Muscle layer of colon (tissue), 2 donors: ENCODE data around the gene SHISAL2A.

ENCODE experiments used
- H3K27ac ChIP-seq: one replicate; pipeline ENCODE4 v1.7.0; 2013; ENCODE audit warnings: low read depth, mild to moderate bottlenecking, low read length, moderate library complexity
- H3K27me3 ChIP-seq, 2 donors: one replicate each; pipeline ENCODE4 v1.7.0; 2013; ENCODE audit warnings: low read length in 2 of 2, mild to moderate bottlenecking in 2 of 2; ENCODE audit not compliant: insufficient read depth in 2 of 2, control insufficient read depth in 1 of 2
- H3K36me3 ChIP-seq: one replicate; pipeline ENCODE4 v1.7.0; 2013; ENCODE audit warnings: mild to moderate bottlenecking, low read length; ENCODE audit not compliant: insufficient read depth
- H3K4me1 ChIP-seq: one replicate; pipeline ENCODE4 v1.7.0; 2013; ENCODE audit warnings: mild to moderate bottlenecking, low read length; ENCODE audit not compliant: insufficient read depth
- H3K4me3 ChIP-seq, 2 donors: one replicate each; pipeline ENCODE4 v1.7.0; 2013; ENCODE audit warnings: low read length in 2 of 2, low read depth in 1 of 2, mild to moderate bottlenecking in 1 of 2, moderate library complexity in 1 of 2
- H3K9ac ChIP-seq: one replicate; pipeline ENCODE4 v1.7.0; 2013; ENCODE audit warnings: low read length
- H3K9me3 ChIP-seq: one replicate; pipeline ENCODE4 v1.7.0; 2013; ENCODE audit warnings: mild to moderate bottlenecking, low read length
- donor health status: abdominal sarcoma.
- donor health status: Adenocarcinoma of cecum.

The SHISAL2A gene

DNA sequence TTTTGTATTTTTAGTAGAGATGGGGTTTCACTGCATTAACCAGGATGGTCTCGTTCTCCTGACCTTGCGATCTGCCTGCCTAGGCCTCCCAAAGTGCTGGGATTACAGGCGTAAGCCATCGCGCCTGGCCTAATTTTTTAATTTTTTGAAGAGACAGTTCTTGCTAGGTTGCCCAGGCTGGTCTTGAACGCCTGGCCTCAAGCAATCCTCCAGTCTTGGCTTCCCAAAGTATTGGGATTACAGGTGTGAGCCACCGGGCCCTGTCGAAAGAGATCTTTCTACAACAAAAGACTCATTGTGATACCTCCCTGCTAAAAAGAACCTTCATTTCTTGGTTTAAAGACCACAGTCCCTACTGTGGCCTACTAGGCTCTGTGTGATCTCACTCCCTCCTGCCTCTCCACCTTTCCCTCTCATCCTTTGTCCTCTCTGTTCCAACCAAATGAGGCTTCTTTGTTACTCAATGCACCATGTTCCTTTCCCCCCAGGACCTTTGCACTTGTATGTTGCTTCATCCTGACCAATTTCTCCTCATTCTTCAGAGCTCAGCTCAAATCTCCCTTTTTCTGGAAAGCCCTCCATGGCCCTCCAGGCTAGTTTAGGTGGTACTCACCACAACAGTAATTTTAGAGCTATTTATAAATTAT lies 32.3 kb upstream of the SHISAL2A start:
- H3K27me3 ChIP-seq = no peaks in the 10 kb centered on the region
- no peak overlapping the region for H3K4me3 ChIP-seq
- H3K9ac ChIP-seq = no peak overlapping the region
- no peak overlapping the region for H3K27ac ChIP-seq
- peaks cover 25% of the 10 kb centered on the region for H3K4me1 ChIP-seq
- H3K9me3 ChIP-seq = no peaks in the 10 kb centered on the region
- H3K36me3 ChIP-seq = no peaks in the 10 kb centered on the region

DNA sequence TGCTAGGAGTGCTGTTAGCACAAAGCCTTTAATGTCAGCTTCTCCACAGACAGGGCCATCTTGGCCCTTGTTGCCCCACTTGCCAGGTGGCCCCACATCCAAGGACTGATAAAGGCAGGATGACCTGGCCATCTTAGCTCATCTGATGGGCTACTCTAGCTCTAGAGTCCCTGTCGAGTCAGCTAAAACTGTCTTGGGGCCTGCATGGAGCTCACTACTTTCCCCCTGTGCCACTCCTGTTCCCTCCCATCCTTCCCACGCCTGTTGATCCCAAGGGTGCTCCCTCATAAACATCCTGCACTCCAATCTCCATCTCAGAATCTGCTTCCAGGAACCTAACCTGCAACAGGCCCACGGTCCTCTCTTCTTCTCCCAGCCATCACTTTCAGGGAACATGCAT lies 31.4 kb upstream of the SHISAL2A start:
- Histone ChIP-seq H3K27ac (peak overlapping the region; percentile 78), H3K9ac (peak overlapping the region; percentile 79), H3K27me3 (no peaks in the 10 kb centered on the region), H3K4me3 (peak overlapping the region in 1 of 2 donors; percentile 75), H3K9me3 (no peaks in the 10 kb centered on the region), H3K4me1 (peaks cover 25% of the 10 kb centered on the region), H3K36me3 (no peaks in the 10 kb centered on the region)

DNA sequence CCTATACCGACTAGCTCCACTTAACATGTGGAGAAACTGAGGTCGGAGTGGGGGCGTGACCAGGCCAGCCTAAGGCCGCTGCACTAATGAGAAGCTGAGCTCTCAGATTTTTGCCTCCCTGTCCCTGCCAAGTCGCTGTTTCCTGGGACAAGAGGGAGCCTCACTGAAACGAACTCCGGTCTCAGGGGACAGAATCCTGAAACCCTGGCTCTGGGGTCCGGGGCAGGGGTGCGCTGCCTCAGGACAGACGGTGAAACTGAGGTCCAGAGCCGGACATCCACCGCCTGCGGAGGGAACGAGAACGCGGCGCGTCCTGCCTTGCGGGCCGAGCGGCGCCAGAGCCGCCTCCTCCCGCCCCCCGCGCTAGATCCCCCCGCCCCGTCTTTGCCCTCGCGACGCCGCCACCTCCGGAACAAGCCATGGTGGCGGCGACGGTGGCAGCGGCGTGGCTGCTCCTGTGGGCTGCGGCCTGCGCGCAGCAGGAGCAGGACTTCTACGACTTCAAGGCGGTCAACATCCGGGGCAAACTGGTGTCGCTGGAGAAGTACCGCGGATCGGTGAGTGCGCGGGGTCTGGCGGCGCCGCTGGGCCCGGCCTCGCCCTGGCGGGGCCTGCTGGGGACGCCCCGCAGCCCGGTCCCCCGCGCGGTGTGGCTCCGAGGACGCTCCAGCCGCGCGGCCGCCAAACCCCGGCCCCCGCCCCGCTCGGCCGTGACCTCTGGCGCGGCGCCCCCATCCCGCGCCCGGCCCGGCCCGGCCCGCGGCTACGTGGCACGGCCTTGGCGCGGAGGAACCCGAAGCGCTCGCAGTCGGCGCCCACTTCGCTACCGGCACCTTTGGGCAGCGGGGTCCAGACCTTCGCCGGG lies 30.7 kb upstream of the SHISAL2A start, which contains the start of gene GPX7:
TSS of gene GPX7 (plus strand) at position 381 of the 865 bp plus-strand sequence. CDS start at position 420, 39 bp downstream.
- Histone ChIP-seq H3K9me3 (no peaks in the 10 kb centered on the region), H3K36me3 (peaks cover 5% of the 10 kb centered on the region), H3K4me1 (peaks cover 25% of the 10 kb centered on the region), H3K4me3 (peak within 1 kb of the TSS; percentile 35 to 75), H3K27ac (peak within 1 kb of the TSS; percentile 78), H3K27me3 (no peaks in the 10 kb centered on the region), H3K9ac (peak within 1 kb of the TSS; percentile 79)

GRCh38 chr1:52602856-52603600 lies 29.9 kb upstream of the SHISAL2A start:
- H3K4me1 ChIP-seq = peaks cover 25% of the 10 kb centered on the region
- peak overlapping the region; percentile 8 for H3K27ac ChIP-seq
- no peaks in the 10 kb centered on the region for H3K9me3 ChIP-seq
- H3K36me3 ChIP-seq = peaks cover 10% of the 10 kb centered on the region
- peak overlapping the region; percentile 35 to 68 for H3K4me3 ChIP-seq
- H3K27me3 ChIP-seq = no peaks in the 10 kb centered on the region
- peak overlapping the region; percentile 72 for H3K9ac ChIP-seq

GRCh38 chr1:52603630-52604029 lies 29.3 kb upstream of the SHISAL2A start:
- Histone ChIP-seq H3K9me3 (no peaks in the 10 kb centered on the region), H3K36me3 (peaks cover 10% of the 10 kb centered on the region), H3K4me3 (peak overlapping the region in 1 of 2 donors; percentile 68), H3K9ac (no peak overlapping the region), H3K27ac (no peak overlapping the region), H3K27me3 (no peaks in the 10 kb centered on the region), H3K4me1 (peaks cover 25% of the 10 kb centered on the region)

- H3K9ac ChIP-seq = no peak overlapping the region
These were observed 28.8 kb upstream of the SHISAL2A start for GRCh38 chr1:52604063-52604770.

DNA sequence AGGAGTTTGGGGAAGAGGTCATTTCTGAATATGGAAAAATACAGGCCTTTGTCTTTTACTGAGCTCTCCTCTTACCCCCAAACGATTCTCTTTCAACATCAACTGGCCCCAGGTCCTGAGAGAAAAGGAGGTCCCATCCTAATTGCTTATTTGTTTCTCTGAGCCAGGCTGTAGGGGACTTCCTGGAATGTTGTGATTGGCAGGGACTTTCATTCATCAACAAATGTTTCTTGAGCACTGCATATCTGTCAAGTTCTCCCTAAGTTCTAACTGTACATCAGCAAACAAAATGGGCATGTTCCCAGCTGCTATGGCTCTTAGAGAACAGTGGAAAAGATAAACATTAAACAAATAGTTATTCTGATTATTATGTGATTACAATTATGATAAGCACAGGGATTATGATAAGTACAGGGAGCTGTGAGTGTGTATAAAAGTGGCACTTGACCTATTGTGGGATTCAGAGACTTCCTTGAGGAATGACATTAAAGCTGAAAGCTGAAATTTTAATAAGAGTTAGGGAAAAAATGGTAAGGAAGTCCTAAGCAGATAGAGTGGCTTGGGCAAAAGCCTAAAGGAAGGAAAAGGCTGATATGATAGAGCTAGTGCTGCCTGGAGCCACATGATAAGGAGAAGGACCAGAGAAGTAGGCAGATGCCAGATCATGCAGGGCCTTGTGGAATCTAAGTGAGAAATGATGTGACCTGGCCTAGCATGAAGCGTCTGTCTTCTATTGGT lies 19.2 kb upstream of the SHISAL2A start:
- Histone ChIP-seq H3K36me3 (no peaks in the 10 kb centered on the region), H3K27me3 (no peaks in the 10 kb centered on the region), H3K4me3 (no peak overlapping the region), H3K9me3 (no peaks in the 10 kb centered on the region), H3K9ac (no peak overlapping the region), H3K4me1 (no peaks in the 10 kb centered on the region), H3K27ac (no peak overlapping the region)

More at GRCh38 chr1:52604063-52604770, 28.8 kb upstream of the SHISAL2A start:
- Histone ChIP-seq H3K27me3 (no peaks in the 10 kb centered on the region), H3K9me3 (no peaks in the 10 kb centered on the region), H3K27ac (no peak overlapping the region), H3K4me3 (no peak overlapping the region), H3K4me1 (peaks cover 25% of the 10 kb centered on the region), H3K36me3 (peaks cover 10% of the 10 kb centered on the region)

GRCh38 chr1:52614671-52615070 lies 18.3 kb upstream of the SHISAL2A start:
- no peaks in the 10 kb centered on the region for H3K27me3 ChIP-seq
- no peak overlapping the region for H3K9ac ChIP-seq
- no peaks in the 10 kb centered on the region for H3K36me3 ChIP-seq
- H3K9me3 ChIP-seq = no peaks in the 10 kb centered on the region
- no peaks in the 10 kb centered on the region for H3K4me1 ChIP-seq
- no peak overlapping the region for H3K4me3 ChIP-seq
- no peak overlapping the region for H3K27ac ChIP-seq

DNA sequence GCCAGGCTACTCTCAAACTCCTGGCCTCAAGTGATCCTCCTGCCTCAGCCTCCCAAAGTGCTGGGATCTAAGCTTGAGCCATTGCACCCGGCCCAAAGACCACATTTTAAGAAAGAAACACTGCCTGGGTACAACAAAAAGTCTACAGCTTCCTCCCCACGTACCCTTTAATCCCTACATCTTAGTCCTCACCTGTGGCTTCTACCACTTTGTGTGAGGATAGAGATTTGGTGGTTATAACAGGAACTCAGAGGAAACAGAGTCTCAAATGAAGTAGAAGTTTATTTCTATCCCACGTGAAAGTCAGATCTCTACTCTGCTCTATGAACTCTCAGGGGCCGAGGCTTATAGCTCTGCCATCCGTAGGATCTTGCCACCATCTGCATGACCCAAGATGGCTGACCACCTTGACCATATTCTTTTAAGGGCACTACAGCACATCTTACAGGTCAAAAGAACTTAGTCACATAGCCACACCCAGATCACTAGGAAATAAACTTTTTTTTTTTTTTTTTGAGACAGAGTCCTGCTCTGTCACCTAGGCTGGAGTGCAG lies 17.4 kb upstream of the SHISAL2A start:
- H3K9me3 ChIP-seq = no peaks in the 10 kb centered on the region
- no peak overlapping the region for H3K27ac ChIP-seq
- no peak overlapping the region for H3K4me3 ChIP-seq
- no peaks in the 10 kb centered on the region for H3K4me1 ChIP-seq
- H3K36me3 ChIP-seq = no peaks in the 10 kb centered on the region
- no peaks in the 10 kb centered on the region for H3K27me3 ChIP-seq
- H3K9ac ChIP-seq = no peak overlapping the region

DNA sequence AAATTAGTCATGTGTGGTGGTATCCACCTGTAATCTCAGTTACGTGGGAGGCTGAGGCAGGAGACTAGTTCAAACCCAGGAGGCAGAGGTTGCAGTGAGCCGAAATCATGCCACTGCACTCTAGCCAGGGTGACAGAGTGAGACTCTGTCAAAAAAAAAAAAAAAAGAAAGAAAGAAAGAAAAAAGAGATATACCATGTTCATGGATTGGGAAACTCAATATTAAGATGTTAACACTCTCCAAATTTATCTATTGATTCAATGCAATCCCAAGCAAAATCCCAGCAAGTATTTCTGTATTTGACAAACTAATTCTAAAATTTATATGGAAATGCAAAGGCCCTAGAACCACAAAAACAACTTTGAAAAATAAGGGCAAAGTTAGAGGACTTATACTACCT lies 11.0 kb upstream of the SHISAL2A start:
- Histone ChIP-seq H3K36me3 (no peaks in the 10 kb centered on the region), H3K9me3 (peaks cover 7% of the 10 kb centered on the region), H3K4me3 (no peak overlapping the region), H3K4me1 (no peaks in the 10 kb centered on the region), H3K9ac (no peak overlapping the region), H3K27ac (no peak overlapping the region), H3K27me3 (no peaks in the 10 kb centered on the region)
